HepG2 (cell line): Measurements from ENCODE around the gene TCF7L2. TPM values are rescaled to one million over a fixed set of nuclear protein-coding genes. Genes with fewer than 3 reads are reported as not detected.
A peak's percentile ranks its signal among the peaks of the same experiment; 100 is the strongest.

ENCODE experiments used
- ATAC-seq: fragments of 200-7000 bp; cut with Tn5 transposase; 3 replicates; pipeline ENCODE4 v1.9.1; 2020; ENCODE audit warnings: mild to moderate bottlenecking, moderate library complexity
- BruUV-seq: library from RNA; stranded (reverse); fragments of 400-500 nt; replicated peaks from 2 replicates; lab custom pipeline; 2021; lab: Mats Ljungman, UMichigan
- CTCF ChIA-PET: fragments of 300-600 bp; formaldehyde crosslinking; extraction: SDS; loops from one replicate; lab custom pipeline; 2021; ENCODE audit warnings: low total read pairs, inconsistent platforms, low intra/inter-chr PET ratio; lab: Yijun Ruan, JAX
- POLR2A ChIA-PET: fragments of 350-600 bp; sonication (Branson Sonifier 250); formaldehyde crosslinking; loops from one replicate; lab custom pipeline; 2020; ENCODE audit warnings: antibody characterized with exemption, inconsistent platforms; lab: Yijun Ruan, JAX
- DNase-seq: peaks from one replicate; pipeline ENCODE4 v3.0.0-alpha.2; 2015; ENCODE audit warnings: low spot score
- FAIRE-seq: peaks from 3 replicates; lab custom pipeline; 2011; peaks lifted over from hg19 to GRCh38; lab: Jason Lieb, UNC
- H2AFZ ChIP-seq: one replicate; pipeline ENCODE4 v1.6.1; 2011; ENCODE audit warnings: low read length, inconsistent platforms
- H3K27ac ChIP-seq: fragments of 300-600 bp; 3 replicates; pipeline ENCODE4 v1.8.0; 2011; ENCODE audit warnings: mixed run types, mild to moderate bottlenecking, mixed read lengths, low read length, inconsistent platforms; ENCODE audit not compliant: insufficient read depth; ENCODE audit errors: extremely low read length
- H3K27me3 ChIP-seq, 2 experiments: fragments of 200-600 bp in 1 of 2; 2 replicates in 1 of 2; 3 replicates in 1 of 2; pipeline versions ENCODE4 v1.6.0 to v1.8.0; 2011; ENCODE audit warnings: low read length in 2 of 2, mild to moderate bottlenecking in 2 of 2, moderate library complexity in 2 of 2, inconsistent platforms in 1 of 2; ENCODE audit not compliant: insufficient read depth in 2 of 2, control insufficient read depth in 1 of 2
- H3K36me3 ChIP-seq, 2 experiments: fragments of 200-600 bp in 1 of 2; replicated peaks in 1 of 2; 2 replicates in 1 of 2; 3 replicates in 1 of 2; pipeline versions ENCODE4 v1.5.1 to v1.8.0; 2011; ENCODE audit warnings: low read length in 2 of 2, inconsistent platforms in 1 of 2; ENCODE audit not compliant: insufficient read depth in 2 of 2, control insufficient read depth in 1 of 2
- H3K4me1 ChIP-seq: 2 replicates; pipeline ENCODE4 v1.5.1; 2012; ENCODE audit warnings: low read length, inconsistent platforms; ENCODE audit not compliant: insufficient read depth
- H3K4me2 ChIP-seq: 2 replicates; pipeline ENCODE4 v1.6.0; 2011; ENCODE audit warnings: low read depth, low read length, inconsistent platforms
- H3K4me3 ChIP-seq, 3 experiments: fragments of 200-600 bp in 1 of 3; sonication (generic), shearing (Covaris generic) in 1 of 3; replicated peaks in 1 of 3; 2 replicates each; pipeline ENCODE4 v1.5.1; 2011 to 2016; ENCODE audit warnings: low read length in 3 of 3, inconsistent platforms in 2 of 3, low read depth in 2 of 3, mild to moderate bottlenecking in 2 of 3, control low read depth in 1 of 3, mixed read lengths in 1 of 3; ENCODE audit not compliant: insufficient read depth in 1 of 3
- H3K79me2 ChIP-seq: one replicate; pipeline ENCODE4 v1.6.1; 2011; ENCODE audit warnings: low read length, inconsistent platforms; ENCODE audit not compliant: insufficient read depth
- H3K9ac ChIP-seq: 2 replicates; pipeline ENCODE4 v1.6.0; 2011; ENCODE audit warnings: mild to moderate bottlenecking, low read depth, low read length, inconsistent platforms; ENCODE audit not compliant: insufficient read depth
- H3K9me3 ChIP-seq: 2 replicates; pipeline ENCODE4 v1.5.1; 2012; ENCODE audit warnings: mild to moderate bottlenecking, low read length
- H4K20me1 ChIP-seq: 2 replicates; pipeline ENCODE4 v1.6.0; 2011; ENCODE audit warnings: inconsistent platforms, mild to moderate bottlenecking, low read length, moderate library complexity; ENCODE audit not compliant: insufficient read depth
- HMG20A ChIP-seq: IDR thresholded peaks from 2 replicates; pipeline ENCODE4 v1.6.1; 2016; ENCODE audit warnings: borderline replicate concordance
- HNRNPK ChIP-seq: fragments of 200-400 bp; formaldehyde crosslinking; IDR thresholded peaks from 2 replicates; pipeline ENCODE4 v1.6.1; 2018; ENCODE audit warnings: low read length, low read depth, moderate library complexity, mild to moderate bottlenecking; ENCODE audit not compliant: poor library complexity, severe bottlenecking
- MAFK ChIP-seq, 2 experiments: IDR thresholded peaks in 1 of 2; conservative IDR thresholded peaks in 1 of 2; 2 replicates each; pipeline ENCODE4 v1.6.1; 2011; ENCODE audit warnings: improper control_type of control experiment in 2 of 2, low read length in 2 of 2
- TCF12 ChIP-seq, 2 experiments: fragments of 450-650 bp in 1 of 2; sonication (generic) in 1 of 2; formaldehyde crosslinking in 1 of 2; IDR thresholded peaks; 2 replicates each; pipeline versions ENCODE4 v1.6.1 to v1.8.0; 2017 to 2022; ENCODE audit warnings: antibody characterized with exemption in 1 of 2, mild to moderate bottlenecking in 1 of 2, missing genetic modification reagents in 1 of 2, moderate library complexity in 1 of 2
- ZNF333 ChIP-seq: sonication (generic); formaldehyde crosslinking; IDR thresholded peaks from 2 replicates; pipeline ENCODE4 v1.4.0; 2020; ENCODE audit warnings: mild to moderate bottlenecking, missing genetic modification reagents, borderline replicate concordance
- ZNF543 ChIP-seq: sonication (generic); formaldehyde crosslinking; IDR thresholded peaks from 2 replicates; pipeline ENCODE4 v1.4.0; 2020; ENCODE audit warnings: mild to moderate bottlenecking, missing genetic modification reagents
- WGBS: methylation state at CpG from one replicate; pipeline ENCODE4 v1.1.6; 2017; ENCODE audit warnings: low lambda C conversion rate; 5-methylcytosine and 5-hydroxymethylcytosine counted together
- in situ Hi-C: cut with HindIII; loops from 2 replicates; pipeline ENCODE4 v1.10.0; 2017; ENCODE audit warnings: low pct_unique_long_range_greater_than_20kb; ENCODE audit not compliant: extremely low pct_ligation_motif_present
- intact Hi-C: fragments of 100-400 bp; cut with micrococcal nuclease; formaldehyde crosslinking; loops from one replicate; pipeline ENCODE4 v1.10.0; 2022; ENCODE audit not compliant: unreplicated experiment
- polyA plus RNA-seq, 8 experiments: library from polyadenylated mRNA; depleted of rRNA in 3 of 8; stranded (reverse) in 7 of 8; unstranded in 1 of 8; fragments of >200 nt; fragmentation: Illumina TruSeq in 4 of 8; extraction: Trizol in 4 of 8; gene quantifications; 2 replicates each; pipeline versions ENCODE4 v1.2.1 to v1.2.3, GENCODE V29; 2011 to 2016; ENCODE audit warnings: low read depth in 4 of 8, missing spikeins in 1 of 8, mixed read lengths in 1 of 8; ENCODE audit not compliant: insufficient read depth in 1 of 8
- total RNA-seq, 5 experiments: library from RNA; depleted of rRNA; stranded (reverse); fragments of >200 nt; fragmentation: Illumina TruSeq; extraction: Trizol; gene quantifications; 2 replicates each; pipeline ENCODE4 v1.2.3, GENCODE V29; 2016; ENCODE audit warnings: low read depth in 1 of 5
- TF ChIP-seq, protein P1 (sequence below): sonication (generic); formaldehyde crosslinking; IDR thresholded peaks from 2 replicates; pipeline ENCODE4 v1.5.1; 2020; ENCODE audit warnings: mild to moderate bottlenecking, missing genetic modification reagents, moderate library complexity

The TCF7L2 gene
- total and polyA plus RNA-seq, 2 of the 13 experiments (the other 11 are each of a cell fraction or from before 2014, with no cell fraction given), result 3.9 to 13.7 TPM

DNA sequence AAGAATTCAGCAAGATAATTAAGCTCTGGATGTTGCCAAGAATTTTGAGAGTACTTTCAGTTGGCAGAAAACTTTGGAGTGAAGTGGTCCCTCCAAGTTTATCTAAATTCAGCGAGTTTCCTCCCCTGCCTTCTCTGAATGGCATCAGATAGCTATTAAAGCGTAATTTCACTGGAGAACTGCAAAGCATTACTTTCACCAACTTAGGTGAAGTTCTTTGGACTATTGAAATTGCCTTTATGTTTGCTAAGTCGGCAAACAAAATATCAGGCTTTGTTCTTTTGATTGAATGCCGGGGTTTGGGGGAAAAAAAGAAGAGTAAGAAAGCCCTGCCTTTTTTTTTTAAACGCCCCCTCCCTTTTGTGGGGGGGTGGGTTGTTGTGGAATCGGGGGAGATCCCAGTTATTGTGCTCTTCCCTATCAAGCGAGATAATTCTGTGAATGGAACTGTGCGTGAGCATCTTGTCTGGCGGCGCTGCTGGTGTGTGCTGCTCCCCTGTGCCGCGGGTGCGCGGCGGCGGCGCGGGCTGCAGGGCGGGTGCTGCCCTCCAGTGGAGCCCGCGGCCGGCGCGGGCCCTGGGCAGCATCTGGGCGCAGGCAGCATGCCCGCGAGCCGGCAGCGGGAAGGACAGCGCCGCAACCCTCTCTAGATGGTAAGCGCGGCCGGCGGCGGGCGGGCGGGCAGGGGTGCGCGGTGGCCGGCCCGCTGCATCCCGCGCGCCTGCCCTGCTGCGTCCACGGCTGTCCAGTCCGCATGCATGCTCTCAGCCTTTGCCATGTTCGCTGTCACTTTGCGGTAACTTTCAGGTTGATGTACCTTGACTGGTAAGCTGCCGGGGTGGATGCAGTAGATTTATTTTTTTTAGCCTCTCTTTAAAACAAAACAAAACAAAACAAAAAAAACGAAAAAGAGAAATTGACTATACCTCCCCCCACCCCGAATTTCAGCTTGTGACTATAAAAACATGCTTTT is 176.5 kb downstream of the TCF7L2 start (continued):
- TF ChIP-seq, protein P1, sequence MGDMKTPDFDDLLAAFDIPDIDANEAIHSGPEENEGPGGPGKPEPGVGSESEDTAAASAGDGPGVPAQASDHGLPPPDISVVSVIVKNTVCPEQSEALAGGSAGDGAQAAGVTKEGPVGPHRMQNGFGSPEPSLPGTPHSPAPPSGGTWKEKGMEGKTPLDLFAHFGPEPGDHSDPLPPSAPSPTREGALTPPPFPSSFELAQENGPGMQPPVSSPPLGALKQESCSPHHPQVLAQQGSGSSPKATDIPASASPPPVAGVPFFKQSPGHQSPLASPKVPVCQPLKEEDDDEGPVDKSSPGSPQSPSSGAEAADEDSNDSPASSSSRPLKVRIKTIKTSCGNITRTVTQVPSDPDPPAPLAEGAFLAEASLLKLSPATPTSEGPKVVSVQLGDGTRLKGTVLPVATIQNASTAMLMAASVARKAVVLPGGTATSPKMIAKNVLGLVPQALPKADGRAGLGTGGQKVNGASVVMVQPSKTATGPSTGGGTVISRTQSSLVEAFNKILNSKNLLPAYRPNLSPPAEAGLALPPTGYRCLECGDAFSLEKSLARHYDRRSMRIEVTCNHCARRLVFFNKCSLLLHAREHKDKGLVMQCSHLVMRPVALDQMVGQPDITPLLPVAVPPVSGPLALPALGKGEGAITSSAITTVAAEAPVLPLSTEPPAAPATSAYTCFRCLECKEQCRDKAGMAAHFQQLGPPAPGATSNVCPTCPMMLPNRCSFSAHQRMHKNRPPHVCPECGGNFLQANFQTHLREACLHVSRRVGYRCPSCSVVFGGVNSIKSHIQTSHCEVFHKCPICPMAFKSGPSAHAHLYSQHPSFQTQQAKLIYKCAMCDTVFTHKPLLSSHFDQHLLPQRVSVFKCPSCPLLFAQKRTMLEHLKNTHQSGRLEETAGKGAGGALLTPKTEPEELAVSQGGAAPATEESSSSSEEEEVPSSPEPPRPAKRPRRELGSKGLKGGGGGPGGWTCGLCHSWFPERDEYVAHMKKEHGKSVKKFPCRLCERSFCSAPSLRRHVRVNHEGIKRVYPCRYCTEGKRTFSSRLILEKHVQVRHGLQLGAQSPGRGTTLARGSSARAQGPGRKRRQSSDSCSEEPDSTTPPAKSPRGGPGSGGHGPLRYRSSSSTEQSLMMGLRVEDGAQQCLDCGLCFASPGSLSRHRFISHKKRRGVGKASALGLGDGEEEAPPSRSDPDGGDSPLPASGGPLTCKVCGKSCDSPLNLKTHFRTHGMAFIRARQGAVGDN (CRISPR knock-in tag), result peak; percentile 25; the same call in 1 of the 2 replicates
- TF ChIP-seq ZNF333 (CRISPR knock-in tag) (no peak), ZNF543 (no peak), HMG20A (CRISPR knock-in tag) (no peak)
- TF ChIP-seq, all 625 proteins: peak for 11

DNA sequence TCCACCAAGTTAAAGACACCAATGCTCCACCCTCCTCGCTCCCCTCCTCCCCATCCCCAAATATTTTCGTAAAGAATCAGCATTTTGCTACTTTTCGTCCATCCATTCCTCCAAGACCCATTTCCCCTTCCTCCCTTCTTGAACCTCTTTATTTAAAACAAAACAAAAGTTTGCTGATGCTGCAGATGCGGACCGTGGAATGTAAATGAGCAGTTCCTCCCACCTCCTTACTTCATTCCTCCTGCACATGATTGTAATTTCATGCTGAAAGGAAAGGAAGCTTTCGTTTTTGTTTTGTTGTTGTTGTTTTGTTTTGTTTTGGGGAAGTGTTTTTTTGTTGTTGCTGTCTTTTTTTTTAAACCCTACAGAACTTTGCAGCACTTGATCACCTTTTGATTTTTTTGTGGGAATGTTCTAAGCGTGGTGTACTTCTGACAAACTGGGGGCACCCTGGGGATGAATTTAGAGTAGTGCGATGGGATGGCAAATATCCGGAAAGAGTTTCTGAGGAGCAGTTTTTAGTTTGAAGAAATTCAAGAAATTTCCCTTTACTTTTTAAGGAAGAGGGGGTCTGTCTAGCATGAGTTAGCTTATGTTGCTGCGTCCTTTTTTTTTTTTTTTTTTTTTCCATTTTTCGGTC is 177.3 kb downstream of the TCF7L2 start:
- FAIRE-seq, result no peak
- POLR2A ChIA-PET, result interaction anchor here (0.6 kb wide), 1 partner anchor 34 kb away, joined by 4 read pairs; no protein-coding TSS in a partner anchor
- H3K27ac ChIP-seq, result no peak overlapping the region
- peaks cover 0 to 8% of the 10 kb centered on the region in 2 experiments; a peak in 2 of 5 replicates for H3K36me3 ChIP-seq
- intact Hi-C loops, result loop anchor here (10.0 kb wide), 1 partner anchor 257 kb away; no protein-coding TSS in a partner anchor
- no peak for ATAC-seq
- no peaks in the 10 kb centered on the region for H3K27me3 ChIP-seq
- no peak for DNase-seq
- H2AFZ ChIP-seq, result no peak overlapping the region
- no peak overlapping the region for H3K9ac ChIP-seq
- no peak for TF ChIP-seq TCF12 (IDR thresholded peaks at IDR 0.05)
- TF ChIP-seq TCF12 (CRISPR knock-in tag; IDR thresholded peaks at IDR 0.05), result no peak
- TF ChIP-seq MAFK (conservative IDR thresholded peaks at IDR 0.05 in 1 of 2, IDR thresholded peaks at IDR 0.05 in 1 of 2; ENCODE audit: low read length in 2 of 2), result peak in 1 of 2 experiments; percentile 14; a peak in 1 of 4 replicates
- TF ChIP-seq HNRNPK, result peak; percentile 25
- 98% methylated on average over 11 of the region's 11 CpGs for WGBS
- no peak overlapping the region for H3K4me3 ChIP-seq
- peaks cover 37% of the 10 kb centered on the region for H3K79me2 ChIP-seq
- BruUV-seq, result no TSS peak
- H3K4me2 ChIP-seq, result no peak overlapping the region
- H4K20me1 ChIP-seq, result peaks cover 36% of the 10 kb centered on the region
- H3K9me3 ChIP-seq, result no peaks in the 10 kb centered on the region
- H3K4me1 ChIP-seq, result peaks cover 34% of the 10 kb centered on the region
- CTCF ChIA-PET, result no interaction called here
- in situ Hi-C loops, result no loop called here
